GM18502 (cell line): ENCODE results near the gene IRAK1.

ENCODE experiments used
- ATAC-seq: cut with Tn5 transposase; IDR thresholded peaks from one replicate; pipeline ENCODE4 v1.9.1; 2021; ENCODE audit warnings: mild to moderate bottlenecking; ENCODE audit not compliant: unreplicated experiment, poor library complexity

Gene IRAK1

DNA sequence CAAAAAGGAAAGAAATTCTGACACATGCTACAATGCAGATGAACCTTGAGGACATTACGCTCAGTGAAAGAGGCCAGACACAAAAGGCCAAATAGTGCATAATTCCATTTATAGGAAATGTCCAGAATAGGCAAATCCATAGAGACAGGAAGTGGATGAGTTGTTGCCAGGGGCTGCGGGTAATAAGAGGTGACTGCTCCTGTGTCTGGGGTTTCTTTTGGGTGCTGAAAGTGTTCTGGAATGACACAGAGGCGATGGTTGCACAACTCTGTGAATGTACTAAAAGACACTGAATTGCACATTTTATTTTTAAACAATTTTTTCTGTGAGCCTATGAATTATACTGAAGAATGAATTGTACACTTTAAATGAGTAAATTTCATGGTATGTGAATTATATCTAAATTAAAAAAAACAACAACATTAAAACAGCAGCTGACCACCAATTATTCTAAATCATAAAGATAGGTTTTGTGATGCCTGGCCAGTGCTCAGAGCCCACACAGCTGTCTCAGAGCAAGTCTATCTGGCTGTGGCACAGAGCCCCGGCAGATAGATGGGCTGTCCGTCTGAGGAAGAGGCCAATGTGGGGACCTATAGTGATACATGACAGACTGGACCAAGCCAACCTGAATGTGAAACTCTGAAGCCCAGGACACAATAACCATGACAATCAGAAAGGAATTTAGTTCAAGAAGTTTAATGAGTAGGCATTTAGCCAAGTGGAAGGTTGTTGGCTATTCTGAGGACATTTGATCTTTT lies 23.5 kb upstream of the IRAK1 start:
- ATAC-seq = no peak

DNA sequence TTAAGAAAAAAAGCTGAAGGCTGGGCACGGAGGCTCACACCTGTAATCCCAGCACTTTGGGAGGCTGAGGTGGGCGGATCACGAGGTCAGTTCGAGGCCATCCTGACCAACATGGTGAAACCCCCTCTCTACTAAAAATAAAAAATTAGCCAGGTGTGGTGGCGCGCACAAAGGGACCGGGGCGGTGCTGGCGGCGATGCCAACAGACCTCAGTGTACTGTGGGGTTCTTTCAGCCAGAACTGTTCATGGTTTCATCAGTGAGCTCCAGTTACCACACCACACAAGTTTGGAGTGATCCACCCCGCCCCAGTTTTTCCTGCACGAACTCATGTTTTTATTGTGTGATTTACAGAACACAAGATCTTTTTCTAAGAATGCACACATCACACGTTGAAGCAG lies 21.2 kb upstream of the IRAK1 start:
- ATAC-seq = no peak

DNA sequence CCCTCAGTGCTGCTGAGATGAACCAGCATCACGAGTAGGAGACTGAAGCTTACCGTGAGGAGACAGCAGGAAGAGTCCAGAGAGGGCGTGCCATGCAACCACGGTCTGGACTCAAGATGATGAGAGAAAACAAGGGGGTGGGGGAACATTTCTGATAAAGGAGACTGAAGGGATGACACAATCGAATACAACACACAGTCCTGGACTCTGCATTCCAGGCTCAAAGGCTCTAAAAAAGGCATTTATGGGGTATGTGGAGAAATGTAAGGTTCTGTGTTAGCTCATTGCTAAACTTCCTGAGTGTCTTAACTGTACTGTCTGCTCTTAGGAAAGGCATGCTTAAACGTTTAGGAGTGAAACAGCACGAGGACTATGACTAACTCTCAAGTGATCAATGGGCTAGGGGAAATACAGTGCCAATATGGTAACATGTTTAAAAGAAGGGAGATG lies 20.6 kb upstream of the IRAK1 start:
- no peak for ATAC-seq

DNA sequence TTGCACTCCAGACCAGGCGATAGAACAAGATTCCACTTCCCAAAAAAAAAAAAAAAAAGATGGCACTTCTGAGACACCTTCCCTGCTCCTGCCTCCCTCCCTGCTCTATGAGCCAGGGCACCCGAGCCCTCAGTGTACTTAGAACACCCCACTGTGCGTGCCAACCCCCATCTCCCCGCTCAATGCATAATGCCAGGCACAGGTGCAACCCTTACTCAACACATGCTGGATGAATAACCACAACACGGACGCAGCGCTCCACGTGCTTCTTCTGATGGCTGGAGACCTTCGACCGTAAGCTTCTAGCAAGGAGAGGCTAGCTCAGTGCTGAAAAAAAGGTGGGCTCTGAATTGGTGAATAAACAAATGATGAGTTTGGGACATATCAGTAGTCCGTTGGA lies 19.9 kb upstream of the IRAK1 start:
- ATAC-seq = no peak

DNA sequence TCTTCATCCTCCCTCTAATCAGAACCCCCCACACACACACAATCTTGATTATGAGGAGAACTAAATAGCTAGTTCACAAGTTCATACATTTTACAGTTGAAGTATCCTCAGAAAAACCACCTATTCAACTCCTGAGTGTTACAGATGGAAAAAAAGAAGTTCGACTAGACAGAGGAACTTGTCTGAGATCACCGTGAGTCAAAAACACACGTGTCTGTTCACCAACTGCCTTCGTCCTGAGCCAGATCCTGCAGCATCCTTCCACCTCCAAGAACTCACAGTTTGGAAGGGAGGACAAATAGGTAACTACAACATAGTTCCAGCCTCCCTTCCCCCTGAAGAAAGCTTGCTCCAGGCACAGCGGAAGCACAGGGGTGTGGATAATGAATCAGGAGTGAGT lies 19.0 kb upstream of the IRAK1 start:
- ATAC-seq = no peak

DNA sequence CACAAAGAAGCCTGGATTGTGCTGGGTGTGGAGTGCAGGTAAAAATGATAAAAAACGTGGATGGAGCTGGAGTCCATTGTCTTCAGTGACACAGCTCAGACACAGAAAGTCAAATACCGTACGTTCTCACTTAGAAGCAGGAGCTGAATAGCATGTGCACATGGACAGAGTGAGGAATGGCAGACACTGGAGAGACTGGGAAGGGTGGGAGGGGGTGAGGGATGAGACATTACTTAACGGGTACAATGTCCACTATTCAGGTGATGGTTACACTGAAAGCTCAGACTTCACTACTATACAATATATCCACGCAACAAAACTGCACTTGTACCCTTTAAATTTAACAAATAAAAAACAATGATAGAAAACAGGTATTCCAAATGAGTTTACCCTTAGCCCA lies 18.1 kb upstream of the IRAK1 start:
- no peak for ATAC-seq

DNA sequence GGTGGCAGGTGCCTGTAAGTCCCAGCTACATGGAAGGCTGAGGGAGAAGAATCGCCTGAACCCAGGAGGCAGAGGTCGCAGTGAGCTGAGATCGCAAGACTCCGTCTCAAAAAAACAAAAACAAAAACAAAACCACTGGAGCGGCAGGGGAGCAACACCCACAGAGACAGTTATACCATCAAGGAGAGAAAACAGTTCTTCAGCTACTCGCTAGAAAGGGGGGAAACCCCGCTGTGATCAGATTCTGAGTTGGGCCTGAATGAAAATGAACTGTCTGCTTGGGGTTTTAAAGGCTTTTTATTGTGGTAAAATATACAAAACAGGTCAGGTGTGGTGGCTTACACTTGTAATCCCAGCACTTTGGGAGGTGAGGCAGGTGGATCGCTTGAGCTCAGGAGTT lies 16.8 kb upstream of the IRAK1 start:
- no peak for ATAC-seq

DNA sequence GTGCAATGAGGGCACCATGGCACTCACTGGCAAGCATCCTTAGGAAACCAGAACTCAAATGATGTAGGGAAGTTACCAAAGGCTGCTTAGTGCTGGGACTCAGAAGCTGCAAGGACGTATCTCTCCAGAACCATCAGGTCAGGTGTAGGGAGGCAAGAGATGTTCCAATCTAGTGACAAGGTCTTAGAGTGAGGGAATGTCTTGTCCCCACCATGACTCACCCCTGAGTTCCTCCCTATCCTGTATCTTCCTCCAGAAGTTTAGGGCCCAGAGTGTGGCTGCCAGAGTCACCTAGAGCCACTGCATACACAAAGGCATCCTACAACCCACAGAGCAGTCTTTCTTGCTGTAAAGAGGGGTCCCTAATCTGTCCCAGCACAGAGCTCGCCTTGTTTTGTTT lies 14.1 kb upstream of the IRAK1 start:
- no peak for ATAC-seq

DNA sequence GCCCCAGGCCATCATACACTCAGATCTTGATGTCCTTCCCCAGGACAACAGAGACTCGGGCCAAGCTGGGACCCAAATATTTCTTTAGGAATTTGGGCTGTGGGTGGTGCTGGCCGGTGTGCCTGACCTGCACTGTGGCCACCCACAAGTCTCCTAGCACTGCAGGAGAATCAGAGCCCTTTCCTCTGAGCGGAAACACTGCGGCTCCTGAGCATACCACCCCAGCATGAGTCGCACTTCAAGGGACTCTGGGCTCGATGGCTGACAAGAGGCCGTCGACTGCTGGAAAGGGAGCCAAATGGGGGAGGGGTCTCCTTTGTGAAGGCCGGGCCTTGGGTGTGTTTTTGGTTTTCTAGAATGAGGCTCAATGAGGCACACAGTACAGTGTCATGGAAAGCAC lies 13.0 kb upstream of the IRAK1 start:
- ATAC-seq = no peak

DNA sequence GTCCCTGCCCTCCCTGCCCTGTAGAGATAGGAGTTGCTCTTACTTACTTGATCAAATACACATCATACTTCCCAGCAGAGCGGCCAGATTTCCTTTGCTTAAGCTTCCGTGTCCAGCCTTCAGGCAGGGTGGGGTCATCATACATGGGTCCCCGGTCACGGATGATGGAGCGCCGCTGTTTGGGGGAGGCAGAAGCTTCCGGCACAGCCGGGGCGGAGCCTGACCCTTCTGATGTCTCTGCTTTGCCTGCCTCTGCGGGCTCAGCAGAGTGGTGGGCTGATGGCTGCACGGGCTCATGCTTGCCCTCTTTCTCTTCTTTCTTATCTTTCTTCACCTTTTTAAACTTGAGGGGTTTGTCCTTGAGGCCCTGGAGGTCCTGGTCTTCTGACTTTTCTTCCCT lies 12.5 kb upstream of the IRAK1 start:
- ATAC-seq = no peak

DNA sequence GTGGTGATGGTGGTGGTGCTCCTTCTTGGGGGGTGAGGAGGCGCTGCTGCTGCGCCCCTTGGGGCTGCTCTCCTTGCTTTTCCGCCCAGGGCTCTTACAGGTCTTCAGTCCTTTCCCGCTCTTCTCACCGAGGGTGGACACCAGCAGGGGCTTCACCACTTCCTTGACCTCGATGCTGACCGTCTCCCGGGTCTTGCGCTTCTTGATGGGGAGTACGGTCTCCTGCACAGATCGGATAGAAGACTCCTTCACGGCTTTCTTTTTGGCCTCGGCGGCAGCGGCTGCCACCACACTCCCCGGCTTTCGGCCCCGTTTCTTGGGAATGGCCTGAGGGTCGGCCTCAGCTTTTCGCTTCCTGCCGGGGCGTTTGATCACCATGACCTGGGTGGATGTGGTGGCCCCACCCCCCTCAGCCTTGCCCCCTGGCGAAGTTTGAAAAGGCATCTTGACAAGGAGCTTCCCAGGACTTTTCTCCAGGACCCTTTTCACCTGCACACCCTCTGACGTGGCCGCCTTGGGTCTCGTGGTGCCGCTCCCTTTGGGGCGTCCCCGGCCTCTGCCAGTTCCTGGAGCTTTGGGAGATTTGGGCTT lies 11.1 kb upstream of the IRAK1 start:
- no peak for ATAC-seq

DNA sequence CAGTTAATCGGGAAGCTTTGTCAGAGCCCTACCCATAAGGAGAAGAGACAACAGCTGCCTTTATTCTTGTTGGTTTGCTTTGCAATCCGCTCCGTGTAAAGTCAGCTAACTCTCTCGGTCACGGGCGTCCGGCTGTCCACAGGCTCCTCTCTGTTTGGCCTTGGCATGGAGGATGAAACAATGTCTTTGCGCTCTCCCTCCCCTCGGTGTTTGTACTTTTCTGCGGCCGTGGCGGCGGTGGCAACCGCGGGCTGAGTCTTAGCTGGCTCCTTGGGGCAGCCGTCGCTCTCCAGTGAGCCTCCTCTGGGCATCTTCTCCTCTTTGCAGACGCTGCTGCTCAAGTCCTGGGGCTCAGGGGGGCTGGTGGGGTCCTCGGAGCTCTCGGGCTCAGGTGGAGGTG lies 10.6 kb upstream of the IRAK1 start:
- ATAC-seq = no peak

DNA sequence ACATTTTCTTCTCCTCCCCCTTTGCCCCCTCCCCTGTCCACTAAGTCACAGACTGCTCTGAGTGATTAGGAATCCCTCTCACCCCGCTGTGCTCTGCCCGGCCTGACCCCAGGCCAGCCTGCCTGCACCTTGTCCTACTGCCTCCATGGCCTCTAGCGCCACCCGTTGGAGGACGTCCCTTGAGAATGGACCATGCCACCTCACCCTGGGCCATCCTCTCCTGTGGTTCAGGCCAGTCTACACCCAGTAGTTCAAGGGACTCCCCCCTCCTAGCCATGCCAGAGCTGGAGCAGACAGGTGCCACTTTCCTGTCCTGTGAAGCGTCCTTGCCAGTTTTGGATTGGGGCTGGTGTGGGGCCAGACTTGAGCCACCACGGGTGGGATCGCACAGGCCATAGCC lies 9.7 kb upstream of the IRAK1 start:
- no peak for ATAC-seq

DNA sequence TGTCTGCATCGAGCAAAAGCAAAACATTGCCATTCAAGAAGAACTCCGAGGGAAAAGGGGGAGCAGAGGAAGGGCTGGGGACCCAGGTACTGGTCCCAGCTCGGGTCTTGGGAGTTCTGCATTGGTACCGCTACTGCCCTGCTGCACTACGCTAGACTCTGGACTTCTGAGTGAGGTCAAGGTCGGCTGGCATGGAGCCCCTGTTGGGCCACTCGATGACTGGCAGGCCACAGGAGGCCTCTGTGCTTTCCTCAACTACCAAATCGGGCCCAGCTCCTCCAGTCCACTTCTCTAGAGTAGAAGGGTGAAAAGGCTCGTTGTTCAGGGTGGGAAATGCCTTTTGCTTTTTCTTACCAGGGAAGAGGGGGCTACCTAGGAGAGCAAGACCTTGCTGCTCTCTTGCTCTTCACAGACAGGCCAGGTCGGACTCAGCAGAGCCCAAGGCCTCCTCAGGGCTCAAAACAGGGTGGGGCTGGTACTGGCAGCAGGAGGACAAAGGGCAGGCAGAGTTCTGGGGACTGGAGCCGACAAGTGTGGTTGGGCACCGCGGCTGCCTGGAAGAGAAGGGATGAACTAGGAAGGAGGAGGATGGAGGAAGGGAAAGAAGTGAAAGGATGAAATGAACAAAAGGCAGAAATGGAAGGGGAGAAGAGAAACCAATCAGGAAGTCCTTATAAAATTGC lies 8.9 kb upstream of the IRAK1 start:
- ATAC-seq = no peak

DNA sequence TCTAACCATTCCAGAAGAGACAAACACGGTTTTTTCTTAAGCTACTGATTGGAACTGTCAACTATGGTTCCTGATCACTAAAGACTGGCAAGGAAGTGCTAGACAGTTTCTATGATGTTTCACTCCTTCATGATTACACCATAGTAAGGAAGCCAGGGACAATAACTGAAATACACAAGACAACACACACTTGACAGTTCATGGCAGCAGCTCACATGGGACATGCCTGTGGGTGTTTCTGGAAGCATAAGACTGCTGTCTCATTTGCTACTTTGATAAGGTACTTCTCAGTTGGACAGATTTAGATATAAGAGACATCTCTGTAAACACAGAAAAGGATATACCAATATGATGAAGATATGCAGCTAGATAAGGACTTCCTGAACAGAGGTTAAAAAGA lies 8.3 kb upstream of the IRAK1 start:
- ATAC-seq = no peak

DNA sequence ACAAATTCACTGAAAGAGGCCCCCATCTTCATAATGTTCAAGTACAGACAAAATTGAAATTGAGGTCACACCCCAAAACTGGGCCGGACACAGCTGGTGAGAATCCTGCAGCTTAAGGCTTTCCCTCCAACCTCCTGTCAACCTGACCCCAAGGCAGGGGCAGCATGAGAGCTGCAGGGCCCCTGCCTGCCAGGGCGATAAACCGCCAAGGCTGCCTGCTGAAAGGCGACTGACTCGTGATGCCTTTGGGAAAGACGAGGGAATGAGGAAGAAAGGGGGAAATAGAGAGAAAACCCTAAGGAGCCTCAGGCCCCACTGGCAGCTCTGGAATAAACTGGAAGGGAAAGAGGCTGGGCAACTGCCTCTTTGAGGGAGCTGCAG lies 7.3 kb upstream of the IRAK1 start:
- no peak for ATAC-seq

DNA sequence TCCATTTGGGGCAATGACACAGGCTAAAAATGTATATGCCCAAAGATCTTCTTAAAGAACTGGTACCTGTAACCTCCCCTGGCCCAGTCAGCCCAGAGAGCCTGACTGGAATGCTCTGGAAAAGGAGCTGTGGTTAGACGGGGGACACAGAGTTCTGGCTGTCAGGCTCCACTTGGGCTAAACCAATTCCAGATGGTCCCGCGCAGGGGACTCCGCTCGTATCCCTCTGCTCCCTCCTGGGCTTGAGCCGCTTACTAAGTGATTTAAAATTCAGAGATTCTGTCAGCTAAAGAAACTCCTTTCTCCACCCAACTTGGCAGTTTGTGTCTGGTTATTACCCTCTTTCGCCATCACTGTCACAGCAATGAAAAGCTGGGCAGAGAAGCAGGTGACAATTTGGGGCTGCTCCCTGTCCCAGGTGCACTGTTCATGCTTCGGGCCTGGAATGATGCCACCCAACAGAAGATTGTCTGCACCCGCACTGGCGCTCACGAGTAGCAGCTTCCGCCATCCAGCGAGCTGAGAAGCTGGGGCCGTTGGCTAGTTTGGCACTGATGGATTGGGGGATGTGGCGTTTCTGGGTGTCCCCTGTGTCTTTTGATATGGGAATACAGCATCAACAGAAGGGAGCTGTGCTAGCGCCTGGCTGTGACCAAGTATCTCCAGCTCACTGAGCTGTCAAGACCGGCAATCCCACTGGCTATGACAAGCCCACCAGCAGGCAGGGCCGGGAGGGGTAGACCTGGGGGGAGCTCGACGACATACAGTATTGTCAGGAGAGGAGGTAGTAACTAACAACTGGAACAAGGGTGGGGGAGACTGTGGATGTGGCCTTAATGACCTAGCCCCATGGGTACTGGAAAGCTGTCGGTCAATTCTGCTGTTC lies 6.7 kb upstream of the IRAK1 start:
- no peak for ATAC-seq

DNA sequence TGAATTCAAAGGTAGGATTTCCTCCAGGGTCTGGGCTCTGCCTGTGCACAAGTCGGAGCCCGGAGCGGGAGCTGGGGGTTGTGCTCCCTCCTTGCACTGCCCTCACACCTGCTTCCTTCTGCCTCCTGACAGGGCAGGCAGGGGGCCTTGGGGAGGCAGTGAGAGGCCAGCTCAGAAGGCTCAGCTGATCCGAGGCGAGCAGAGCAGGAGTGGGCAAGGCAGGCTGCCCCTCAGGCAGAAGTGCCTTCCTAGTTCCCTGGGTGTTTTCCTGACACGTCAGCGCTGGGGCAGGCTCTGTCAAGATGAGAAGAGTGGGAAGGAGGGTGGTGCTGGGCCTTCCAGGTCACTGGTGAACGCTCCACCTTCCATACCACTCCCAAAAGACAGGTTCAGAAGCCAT lies 5.5 kb upstream of the IRAK1 start:
- no peak for ATAC-seq

DNA sequence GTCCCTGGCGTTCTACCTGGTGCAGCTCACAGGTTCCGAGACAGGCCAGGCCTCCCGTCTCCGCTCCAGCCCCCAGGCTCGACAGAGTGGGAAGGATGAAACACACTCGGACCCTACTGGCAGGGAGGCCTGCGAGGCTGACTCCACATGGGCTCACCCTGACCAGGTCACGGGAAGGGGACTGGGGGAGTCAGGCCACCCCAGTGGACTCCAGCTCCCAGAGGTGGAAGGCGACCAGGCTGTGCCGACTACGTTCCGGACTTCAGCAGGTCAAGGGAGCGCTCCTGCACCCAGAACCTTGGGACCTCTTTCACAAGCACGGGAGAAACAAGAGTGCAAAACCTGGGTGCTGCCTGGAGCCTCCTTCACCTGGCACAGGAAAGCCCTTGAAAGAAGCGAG lies 4.6 kb upstream of the IRAK1 start:
- no peak for ATAC-seq

DNA sequence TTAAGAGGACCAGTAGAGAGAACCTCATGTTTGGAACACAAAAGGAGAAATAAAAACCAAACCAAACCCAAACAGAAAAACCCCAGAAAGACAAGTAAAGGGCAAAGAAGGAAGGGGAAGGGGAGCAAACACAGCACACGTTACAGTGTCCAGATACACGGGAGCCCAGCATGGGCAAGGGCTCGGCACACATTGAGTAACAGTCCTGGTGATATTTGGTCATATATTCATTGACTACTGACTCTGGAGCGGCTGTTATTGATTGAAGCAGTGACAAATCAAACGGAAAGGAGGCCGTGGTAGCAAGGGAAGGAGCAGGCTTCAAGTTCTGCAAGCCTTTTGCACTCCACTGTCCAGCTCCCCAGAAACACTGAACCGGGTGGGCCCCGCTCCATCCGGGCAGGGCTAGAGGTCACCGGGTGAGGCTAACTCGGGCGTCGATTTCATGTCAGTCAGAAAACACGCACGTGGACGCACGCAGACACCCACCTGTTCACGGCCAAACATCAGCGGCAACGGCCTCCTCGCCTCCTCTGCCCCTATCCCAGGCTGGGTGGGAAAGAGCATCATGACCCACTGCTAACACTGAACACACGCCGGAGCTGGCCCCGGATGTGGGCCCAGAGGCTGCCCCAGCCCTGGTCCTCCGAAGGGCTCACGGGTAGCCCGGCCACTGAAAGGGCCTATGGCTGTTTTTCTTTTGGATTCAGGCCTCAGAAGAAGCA lies 3.7 kb upstream of the IRAK1 start:
- no peak for ATAC-seq
